SH-SY5Y (cell line): ENCODE measurements around the gene CHDH.

Experiments used
- GATA2 ChIP-seq: IDR thresholded peaks from 2 replicates; pipeline ENCODE4 v1.6.1; 2011; ENCODE audit warnings: mild to moderate bottlenecking, low read depth, low read length
- GATA3 ChIP-seq: IDR thresholded peaks from 2 replicates; pipeline ENCODE4 v1.6.1; 2011; ENCODE audit warnings: low read depth, mild to moderate bottlenecking, low read length, moderate library complexity

DNA sequence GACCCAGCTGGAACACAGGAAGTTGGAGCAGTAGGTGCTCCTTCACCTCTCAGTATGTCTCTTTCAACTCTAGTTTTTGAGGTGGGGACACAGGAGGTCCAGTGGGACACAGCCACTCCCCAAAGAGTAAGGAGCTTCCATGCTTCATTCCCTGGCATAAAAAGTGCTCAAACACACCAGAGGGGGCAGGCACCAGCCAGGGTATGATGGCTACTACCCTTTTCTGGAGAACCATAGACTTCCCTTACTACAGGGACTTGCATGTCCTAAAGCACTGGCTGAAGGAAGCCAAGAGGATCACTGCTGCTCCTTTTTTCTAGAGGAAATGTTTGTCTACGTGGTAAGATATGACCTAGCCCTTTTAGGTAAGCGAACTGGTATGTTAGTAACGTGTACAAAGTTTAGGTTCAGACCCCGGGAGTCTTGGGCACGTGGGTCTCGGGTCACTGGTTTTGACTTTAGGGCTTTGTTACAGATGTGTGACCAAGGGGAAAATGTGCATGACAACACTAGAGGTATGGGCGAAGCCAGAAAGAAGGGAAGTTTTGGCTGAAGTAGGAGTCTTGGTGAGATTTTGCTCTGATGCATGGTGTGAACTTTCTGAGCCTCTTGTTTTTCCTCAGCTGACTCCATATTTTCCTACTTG, 12.0 kb upstream of the CHDH start:
- TF ChIP-seq GATA3 (no peak), GATA2 (no peak)
